Gastrocnemius medialis (tissue), 4 donors: Measurements from ENCODE around the gene FAM110A. TPM values are rescaled to one million over a fixed set of nuclear protein-coding genes. Genes with fewer than 3 reads are reported as not detected.

Source experiments
- ATAC-seq, 2 donors: fragments of 150-250 bp; one replicate each; pipeline ENCODE4 v1.9.1; 2016
- DNase-seq, 2 donors: peaks; one replicate each; pipeline ENCODE4 v3.0.0-alpha.2; 2019
- H3K27ac ChIP-seq, 4 donors: fragments of 200-600 bp; sonication (generic); 1 replicate in 1 of 4; 2 replicates in 3 of 4; pipeline ENCODE4 v1.5.1; 2016 to 2018; ENCODE audit warnings: mild to moderate bottlenecking in 2 of 4, moderate library complexity in 1 of 4
- H3K27me3 ChIP-seq, 3 donors: fragments of 200-600 bp; sonication (generic) in 2 of 3; 1 replicate in 1 of 3; 2 replicates in 2 of 3; pipeline versions ENCODE4 v1.5.1 to v1.6.0; 2016 to 2019; ENCODE audit warnings: mild to moderate bottlenecking in 1 of 3, moderate library complexity in 1 of 3
- H3K36me3 ChIP-seq, 2 donors: fragments of 200-600 bp; sonication (generic) in 1 of 2; one replicate each; pipeline ENCODE4 v1.5.1; 2017 to 2018
- H3K4me1 ChIP-seq, 2 donors: fragments of 200-600 bp; sonication (generic) in 1 of 2; one replicate each; pipeline ENCODE4 v1.5.1; 2016 to 2017; ENCODE audit warnings: mild to moderate bottlenecking in 2 of 2
- H3K4me3 ChIP-seq, 4 donors: fragments of 200-600 bp; sonication (generic) in 3 of 4; 1 replicate in 1 of 4; 2 replicates in 3 of 4; pipeline ENCODE4 v1.5.1; 2016 to 2019; ENCODE audit warnings: mild to moderate bottlenecking in 2 of 4
- H3K9me3 ChIP-seq, 3 donors: fragments of 200-600 bp; sonication (generic) in 2 of 3; 1 replicate in 1 of 3; 2 replicates in 2 of 3; pipeline ENCODE4 v1.5.1; 2016 to 2019
- CTCF ChIP-seq, 5 experiments: fragments of 450-650 bp in 3 of 5; fragments of 200-600 bp in 2 of 5; sonication (generic) in 2 of 5; IDR thresholded peaks in 4 of 5; conservative IDR thresholded peaks in 1 of 5; 1 replicate in 4 of 5; 2 replicates in 1 of 5; pipeline ENCODE4 v1.5.1; 2016 to 2019; ENCODE audit warnings: antibody characterized with exemption in 5 of 5, mild to moderate bottlenecking in 3 of 5, moderate library complexity in 3 of 5
- POLR2A ChIP-seq, 2 donors: fragments of 450-650 bp; IDR thresholded peaks; one replicate each; pipeline ENCODE4 v1.6.1; 2017; ENCODE audit warnings: antibody characterized with exemption in 2 of 2, mild to moderate bottlenecking in 2 of 2, moderate library complexity in 2 of 2
- in situ Hi-C, 4 donors: fragments of 200-750 bp; cut with MboI; loops; one replicate each; pipeline versions ENCODE4 v1.15.0 to v1.8.0; 2017; ENCODE audit warnings: low sequenced_read_pairs in 4 of 4
- intact Hi-C: fragments of 100-400 bp; cut with DNase I; formaldehyde crosslinking; loops from one replicate; pipeline ENCODE4 v1.15.1; 2023; ENCODE audit warnings: low total_unique reads
- total RNA-seq, 4 donors: library from RNA; depleted of rRNA; stranded (reverse); fragments of >200 nt; gene quantifications; one replicate each; pipeline versions ENCODE4 v1.1.0 to v1.2.3, GENCODE V29; 2016

The FAM110A gene
- total RNA-seq, 4 donors from 2014 or later: 0.25 to 6.2 (median 1.9) TPM

DNA sequence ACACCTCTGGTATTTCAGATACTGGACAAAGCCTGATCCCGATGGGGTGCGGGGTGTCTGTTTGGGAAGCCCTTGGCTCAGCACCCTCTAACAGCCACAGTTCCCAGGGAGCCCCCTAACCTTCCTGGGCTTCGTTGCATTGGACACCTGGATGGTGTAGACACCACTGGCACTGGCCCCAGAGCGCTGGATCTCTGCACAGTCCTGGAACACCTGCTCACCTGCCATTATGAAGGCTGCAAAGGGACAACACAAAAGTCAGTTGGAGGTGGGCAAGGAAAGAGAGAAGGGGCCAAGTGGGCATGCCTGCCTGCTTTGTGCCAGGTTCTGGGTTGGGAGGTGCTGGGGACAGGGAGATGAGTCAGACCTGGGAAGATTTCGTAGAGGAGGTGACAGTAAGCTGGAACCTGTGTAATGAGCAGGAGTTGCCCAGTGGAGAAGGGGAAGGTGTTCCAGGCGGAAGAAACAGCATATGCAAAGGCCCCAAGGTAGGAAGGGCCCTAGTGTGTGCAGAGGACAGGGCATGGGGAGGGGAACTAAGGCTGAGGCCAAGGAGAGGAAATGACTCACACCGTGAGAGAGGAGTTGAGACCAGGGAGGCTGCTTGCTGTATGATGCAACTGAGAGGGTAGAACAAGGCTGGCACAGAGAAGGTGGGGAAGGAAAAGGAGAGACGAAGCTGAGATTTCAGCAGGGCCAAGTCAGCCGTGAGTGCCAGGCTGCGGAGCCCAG, 47.7 kb downstream of the FAM110A start:
- ATAC-seq (no peak), DNase-seq (no peak)
- Histone ChIP-seq H3K9me3 (no peaks in the 10 kb centered on the region), H3K27me3 (peaks cover 0 to 7% (median 3%) of the 10 kb centered on the region in 3 donors), H3K27ac (no peak overlapping the region), H3K36me3 (no peaks in the 10 kb centered on the region), H3K4me3 (no peak overlapping the region), H3K4me1 (no peaks in the 10 kb centered on the region)
- in situ Hi-C loops (no loop called here), intact Hi-C loops (no loop called here)
- TF ChIP-seq CTCF (IDR thresholded peaks at IDR 0.05 in 4 of 5, conservative IDR thresholded peaks at IDR 0.05 in 1 of 5): no peak
- no peak for TF ChIP-seq POLR2A (IDR thresholded peaks at IDR 0.05)

- in situ Hi-C loops (no loop called here), intact Hi-C loops (no loop called here)
- no peak overlapping the region for H3K4me3 ChIP-seq
- no peaks in the 10 kb centered on the region for H3K36me3 ChIP-seq
- H3K4me1 ChIP-seq: no peaks in the 10 kb centered on the region
- no peak for TF ChIP-seq POLR2A (IDR thresholded peaks at IDR 0.05)
- TF ChIP-seq CTCF (IDR thresholded peaks at IDR 0.05 in 4 of 5, conservative IDR thresholded peaks at IDR 0.05 in 1 of 5): no peak
- DNase-seq (no peak), ATAC-seq (no peak)
- H3K27me3 ChIP-seq: peaks cover 0 to 7% (median 3%) of the 10 kb centered on the region in 3 donors
- H3K27ac ChIP-seq: no peak overlapping the region
- H3K9me3 ChIP-seq: no peaks in the 10 kb centered on the region
Measured at GRCh38 chr20:881783-882144, 48.2 kb downstream of the FAM110A start.

DNA sequence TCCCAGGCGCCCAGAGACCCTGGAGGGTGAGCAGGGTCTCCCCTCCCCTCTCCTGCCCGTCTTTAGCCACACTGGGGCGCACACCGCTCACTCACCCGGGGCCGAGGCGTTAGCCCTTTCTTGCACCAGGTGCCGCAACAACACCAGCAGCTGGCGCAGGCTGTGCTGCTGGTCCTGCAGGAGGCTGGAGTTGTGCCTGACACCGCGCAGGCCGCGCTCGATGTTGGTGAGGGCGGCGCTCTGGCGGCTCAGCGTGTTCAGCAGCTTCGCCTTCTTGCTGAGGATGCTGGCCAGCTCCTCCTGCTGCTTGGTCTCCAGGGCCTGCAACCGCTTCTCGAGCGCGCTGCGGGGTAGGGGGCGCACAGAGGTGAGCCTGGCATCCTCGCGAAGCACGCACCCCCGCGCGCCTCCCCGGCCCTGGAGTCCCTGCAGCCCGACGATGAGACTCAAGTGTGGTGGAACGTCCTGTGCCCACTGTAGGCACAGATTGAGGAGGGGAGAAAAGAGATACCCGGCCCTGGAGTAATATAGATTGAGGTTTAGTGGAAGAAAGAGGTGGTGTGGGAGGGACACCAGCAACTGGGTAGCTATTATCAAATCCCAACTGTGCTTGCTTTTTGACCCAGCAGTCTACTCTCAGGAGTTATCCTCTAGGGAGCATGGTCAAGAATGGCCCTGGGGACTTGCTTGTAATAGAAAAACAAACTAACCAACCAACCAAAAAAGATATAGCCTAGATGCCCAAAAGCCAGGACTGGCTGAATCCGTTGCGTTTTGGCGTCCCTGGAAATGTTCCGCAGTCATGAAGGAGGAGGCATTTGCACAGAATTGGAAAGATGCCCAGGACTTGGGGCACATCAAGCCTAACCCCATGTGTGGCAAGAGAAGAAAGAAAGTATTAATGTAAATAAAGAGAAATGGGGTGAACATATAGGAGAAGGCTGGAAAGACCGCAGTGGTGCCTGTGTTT, 51.8 kb downstream of the FAM110A start:
- DNase-seq (peak in 1 of 2 donors; percentile 24), ATAC-seq (no peak)
- Histone ChIP-seq H3K27me3 (peaks cover 0 to 7% (median 3%) of the 10 kb centered on the region in 3 donors), H3K4me3 (no peak overlapping the region), H3K4me1 (peaks cover 0 to 5% of the 10 kb centered on the region in 2 donors), H3K9me3 (no peaks in the 10 kb centered on the region), H3K36me3 (no peaks in the 10 kb centered on the region), H3K27ac (no peak overlapping the region)
- TF ChIP-seq POLR2A (IDR thresholded peaks at IDR 0.05): no peak
- TF ChIP-seq CTCF (IDR thresholded peaks at IDR 0.05 in 4 of 5, conservative IDR thresholded peaks at IDR 0.05 in 1 of 5): no peak
- in situ Hi-C loops: no loop called here
- intact Hi-C loops: no loop called here

DNA sequence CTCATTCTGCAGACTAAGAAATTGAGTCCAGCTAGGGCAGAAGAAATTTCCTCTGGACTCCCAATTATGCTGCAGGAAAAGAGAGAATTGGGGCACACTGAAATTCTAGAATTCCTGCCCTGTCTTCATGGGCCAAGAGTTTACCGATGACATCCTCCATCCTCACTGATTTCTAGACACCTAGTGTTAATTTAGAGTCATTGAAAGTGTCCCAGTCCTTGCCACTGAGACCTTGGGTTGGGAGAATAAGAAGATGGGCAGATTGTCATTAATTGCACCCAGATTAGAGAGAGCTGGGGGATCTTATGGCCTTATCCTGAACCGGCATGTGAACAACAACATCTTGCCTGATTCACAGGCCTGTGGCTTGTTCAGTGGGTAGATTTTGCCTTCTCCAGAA, 53.6 kb downstream of the FAM110A start:
- no peaks in the 10 kb centered on the region for H3K9me3 ChIP-seq
- no peak overlapping the region for H3K4me3 ChIP-seq
- H3K27me3 ChIP-seq: peaks cover 0 to 7% (median 3%) of the 10 kb centered on the region in 3 donors
- intact Hi-C loops (no loop called here), in situ Hi-C loops (no loop called here)
- no peak for DNase-seq
- no peak for ATAC-seq
- H3K4me1 ChIP-seq: peaks cover 8 to 19% of the 10 kb centered on the region in 2 donors
- no peak overlapping the region for H3K27ac ChIP-seq
- TF ChIP-seq POLR2A (IDR thresholded peaks at IDR 0.05): no peak
- TF ChIP-seq CTCF (IDR thresholded peaks at IDR 0.05 in 4 of 5, conservative IDR thresholded peaks at IDR 0.05 in 1 of 5): no peak
- no peaks in the 10 kb centered on the region for H3K36me3 ChIP-seq
